Thyroid gland (tissue), 4 donors: ENCODE data around the gene ARL17B.
"Not testable (repeated sequence)": the region's sequence is repeated elsewhere in the genome, so short reads cannot be mapped to it uniquely, and the experiment has no call there.

ENCODE experiments used
- POLR2A ChIP-seq, 2 donors: fragments of 450-650 bp; IDR thresholded peaks; one replicate each; pipeline ENCODE4 v1.6.1; 2017; ENCODE audit warnings: antibody characterized with exemption in 2 of 2, mild to moderate bottlenecking in 2 of 2, moderate library complexity in 1 of 2
- TF ChIP-seq, protein P1 (sequence below), 6 experiments: fragments of 200-600 bp in 3 of 6; fragments of 450-650 bp in 3 of 6; sonication (generic) in 3 of 6; IDR thresholded peaks; one replicate each; pipeline ENCODE4 v1.5.1; 2016 to 2019; ENCODE audit warnings: antibody characterized with exemption in 6 of 6, mild to moderate bottlenecking in 2 of 6, inconsistent platforms in 1 of 6, moderate library complexity in 1 of 6

- TF ChIP-seq, protein P1, sequence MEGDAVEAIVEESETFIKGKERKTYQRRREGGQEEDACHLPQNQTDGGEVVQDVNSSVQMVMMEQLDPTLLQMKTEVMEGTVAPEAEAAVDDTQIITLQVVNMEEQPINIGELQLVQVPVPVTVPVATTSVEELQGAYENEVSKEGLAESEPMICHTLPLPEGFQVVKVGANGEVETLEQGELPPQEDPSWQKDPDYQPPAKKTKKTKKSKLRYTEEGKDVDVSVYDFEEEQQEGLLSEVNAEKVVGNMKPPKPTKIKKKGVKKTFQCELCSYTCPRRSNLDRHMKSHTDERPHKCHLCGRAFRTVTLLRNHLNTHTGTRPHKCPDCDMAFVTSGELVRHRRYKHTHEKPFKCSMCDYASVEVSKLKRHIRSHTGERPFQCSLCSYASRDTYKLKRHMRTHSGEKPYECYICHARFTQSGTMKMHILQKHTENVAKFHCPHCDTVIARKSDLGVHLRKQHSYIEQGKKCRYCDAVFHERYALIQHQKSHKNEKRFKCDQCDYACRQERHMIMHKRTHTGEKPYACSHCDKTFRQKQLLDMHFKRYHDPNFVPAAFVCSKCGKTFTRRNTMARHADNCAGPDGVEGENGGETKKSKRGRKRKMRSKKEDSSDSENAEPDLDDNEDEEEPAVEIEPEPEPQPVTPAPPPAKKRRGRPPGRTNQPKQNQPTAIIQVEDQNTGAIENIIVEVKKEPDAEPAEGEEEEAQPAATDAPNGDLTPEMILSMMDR (IDR thresholded peaks at IDR 0.05), result not testable (repeated sequence)
- not testable (repeated sequence) for TF ChIP-seq POLR2A (IDR thresholded peaks at IDR 0.05)
Measured at GRCh38 chr17:46244339-46244913, 117.1 kb downstream of the ARL17B start.
